GM19239 (cell line): Measurements from ENCODE around the gene RAD17.
"Not testable (repeated sequence)": the region's sequence is repeated elsewhere in the genome, so short reads cannot be mapped to it uniquely, and the experiment has no call there.

Source experiments
- DNase-seq: peaks from one replicate; pipeline ENCODE4 v3.0.0; 2011; ENCODE audit warnings: low spot score; ENCODE audit not compliant: insufficient read length
- FAIRE-seq: peaks from 2 replicates; lab custom pipeline; 2011; peaks lifted over from hg19 to GRCh38; lab: Jason Lieb, UNC

Gene RAD17

DNA sequence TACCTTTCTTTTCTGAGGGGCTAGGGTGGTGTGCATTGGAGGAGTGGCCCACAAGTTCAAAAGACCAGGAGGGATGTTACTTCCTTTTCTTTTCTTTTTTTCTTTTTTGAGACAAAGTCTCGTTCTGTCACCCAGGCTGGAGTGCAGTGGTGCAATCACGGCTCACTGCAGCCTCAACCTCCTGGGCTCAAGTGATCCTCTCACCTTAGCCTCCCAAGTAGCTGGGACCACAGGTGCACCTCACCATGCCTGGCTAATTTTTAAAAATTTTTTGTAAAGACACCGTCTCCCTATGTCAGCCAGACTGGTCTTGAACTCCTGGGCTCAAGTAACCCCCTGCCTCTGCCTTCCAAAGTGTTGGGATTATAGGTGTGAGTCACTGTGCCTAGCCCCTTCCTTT is 83.9 kb downstream of the RAD17 start:
- not testable (repeated sequence) for DNase-seq, FAIRE-seq

DNA sequence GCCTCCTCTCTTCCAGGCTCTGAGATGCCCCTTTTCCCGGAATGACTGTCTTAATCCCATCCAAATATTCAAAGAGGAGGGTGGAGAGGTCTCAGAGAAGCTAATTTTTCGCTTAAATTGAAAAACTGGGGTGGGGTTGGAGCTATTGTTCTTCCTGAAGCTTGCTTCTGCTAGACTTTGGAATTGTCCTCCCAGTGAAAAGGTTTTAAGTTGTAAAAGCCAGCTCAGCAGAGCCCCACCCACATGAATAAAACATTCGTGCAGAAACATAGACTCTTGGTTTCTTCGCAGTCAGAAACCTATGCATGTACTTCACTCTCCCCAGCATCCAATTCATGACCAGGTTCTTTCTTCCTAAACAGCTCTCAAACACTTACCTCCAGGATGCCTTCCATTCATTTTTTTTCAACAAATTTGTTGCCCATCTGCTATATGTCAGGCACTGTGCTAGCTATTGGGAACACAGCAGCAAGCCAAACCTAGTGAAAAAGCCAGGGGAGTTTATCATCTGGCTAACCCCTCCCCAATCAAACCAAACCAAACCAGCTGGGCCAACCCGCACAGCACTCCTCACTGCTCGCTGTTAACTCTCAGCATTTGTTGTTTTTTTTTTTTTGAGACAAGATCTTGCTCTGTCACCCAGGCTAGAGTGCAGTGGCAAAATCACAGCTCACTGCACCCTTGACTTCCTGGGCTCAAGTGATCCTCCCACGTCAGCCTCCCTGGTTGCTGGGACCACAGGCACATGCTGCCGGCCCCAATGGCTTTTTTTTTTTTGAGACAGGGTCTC is 85.0 kb downstream of the RAD17 start:
- no peak for FAIRE-seq
- no peak for DNase-seq

DNA sequence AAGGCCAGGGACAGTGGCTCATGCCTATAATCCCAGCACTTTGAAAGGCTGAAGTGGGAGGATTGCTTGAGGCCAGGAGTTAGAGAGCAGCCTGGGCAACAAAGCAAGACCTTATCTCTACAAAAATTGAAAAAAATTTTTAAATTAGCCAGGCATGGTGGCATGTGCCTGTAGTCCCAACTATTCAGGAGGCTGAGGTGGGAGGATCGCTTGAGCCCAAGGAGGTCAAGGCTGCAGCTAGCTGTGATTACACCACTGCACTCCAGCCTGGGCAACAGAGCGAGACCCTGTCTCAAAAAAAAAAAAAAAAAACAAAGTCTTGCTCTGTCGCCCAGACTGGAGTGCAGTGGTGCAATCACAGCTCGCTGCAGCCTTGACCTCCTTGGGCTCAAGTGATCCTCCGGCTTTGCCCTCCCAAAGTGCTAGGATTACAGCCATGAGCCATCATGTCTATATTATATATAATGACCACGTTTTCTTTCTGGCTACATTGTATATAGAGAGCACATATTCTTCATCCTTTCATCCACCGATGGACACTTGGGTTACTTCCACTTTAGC is 85.9 kb downstream of the RAD17 start:
- not testable (repeated sequence) for FAIRE-seq, DNase-seq

GRCh38 chr5:69462170-69462569 is 92.6 kb downstream of the RAD17 start:
- FAIRE-seq: no peak
- DNase-seq: no peak
